Progenitor cell of endocrine pancreas (in vitro differentiated cells): ENCODE data around the gene DGKA. TPM values are rescaled to one million over a fixed set of nuclear protein-coding genes. Genes with fewer than 3 reads are reported as not detected.

Experiments used
- DNase-seq: peaks from one replicate; pipeline ENCODE4 v3.0.0; 2021; ENCODE audit warnings: low spot score; ENCODE audit not compliant: unreplicated experiment
- H3K27ac Mint-ChIP-seq: 2 replicates; pipeline ENCODE4 v1.8.0; 2021; ENCODE audit warnings: mild to moderate bottlenecking, moderate library complexity, mixed read lengths
- H3K27me3 Mint-ChIP-seq: 2 replicates; pipeline ENCODE4 v1.8.0; 2021; ENCODE audit warnings: mixed read lengths
- H3K36me3 Mint-ChIP-seq: 2 replicates; pipeline ENCODE4 v1.8.0; 2022; ENCODE audit warnings: mixed read lengths; ENCODE audit not compliant: insufficient read depth
- H3K4me1 Mint-ChIP-seq: 2 replicates; pipeline ENCODE4 v1.8.0; 2021; ENCODE audit warnings: low read depth, mixed read lengths
- H3K4me3 Mint-ChIP-seq: 2 replicates; pipeline ENCODE4 v1.8.0; 2021; ENCODE audit warnings: low read depth, mild to moderate bottlenecking, moderate library complexity, mixed read lengths
- H3K9me3 Mint-ChIP-seq: 2 replicates; pipeline ENCODE4 v1.8.0; 2021; ENCODE audit warnings: low read depth, mixed read lengths
- total RNA-seq: library from RNA; stranded (reverse); gene quantifications from 2 replicates; pipeline ENCODE4 v1.2.1, GENCODE V29; 2021
- TF ChIP-seq, protein P1 (sequence below): fragments of 200-600 bp; sonication (generic); IDR thresholded peaks from one replicate; pipeline ENCODE4 v1.5.0; 2021; ENCODE audit warnings: antibody characterized with exemption, mild to moderate bottlenecking; ENCODE audit not compliant: unreplicated experiment

DGKA gene
- total RNA-seq, 1 donor from 2014 or later: 10.2 TPM

DNA sequence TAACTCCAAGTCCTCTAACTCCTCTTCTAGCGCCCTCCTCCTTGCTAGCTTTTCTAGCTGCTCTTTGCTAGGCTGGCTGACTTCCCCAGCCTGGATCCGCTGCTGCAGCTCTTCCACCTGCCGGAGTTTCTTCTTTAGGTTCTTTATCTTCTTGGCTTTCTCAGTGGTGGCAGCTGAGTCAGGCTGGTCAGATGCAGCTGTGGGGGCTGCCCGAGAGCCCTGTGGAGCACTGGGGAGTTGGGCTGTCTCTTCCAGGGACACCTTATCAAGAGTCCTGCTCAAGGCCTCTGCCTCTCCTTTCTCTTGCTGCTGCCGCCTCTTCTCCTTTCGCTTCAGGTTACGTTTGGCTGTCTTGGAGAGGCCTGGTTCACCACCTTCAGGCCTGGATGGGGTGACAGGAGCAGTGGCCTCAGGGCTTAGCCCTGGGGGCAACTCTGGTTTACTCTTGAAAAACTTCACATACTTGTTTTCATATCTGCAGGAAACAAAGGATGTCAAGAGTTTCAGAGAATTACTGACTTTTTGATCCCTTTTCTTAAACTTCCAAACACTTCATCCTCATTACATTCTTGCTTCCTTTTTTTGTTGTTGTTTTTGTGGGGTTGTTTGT, 29.0 kb upstream of the DGKA start:
- TF ChIP-seq, protein P1, sequence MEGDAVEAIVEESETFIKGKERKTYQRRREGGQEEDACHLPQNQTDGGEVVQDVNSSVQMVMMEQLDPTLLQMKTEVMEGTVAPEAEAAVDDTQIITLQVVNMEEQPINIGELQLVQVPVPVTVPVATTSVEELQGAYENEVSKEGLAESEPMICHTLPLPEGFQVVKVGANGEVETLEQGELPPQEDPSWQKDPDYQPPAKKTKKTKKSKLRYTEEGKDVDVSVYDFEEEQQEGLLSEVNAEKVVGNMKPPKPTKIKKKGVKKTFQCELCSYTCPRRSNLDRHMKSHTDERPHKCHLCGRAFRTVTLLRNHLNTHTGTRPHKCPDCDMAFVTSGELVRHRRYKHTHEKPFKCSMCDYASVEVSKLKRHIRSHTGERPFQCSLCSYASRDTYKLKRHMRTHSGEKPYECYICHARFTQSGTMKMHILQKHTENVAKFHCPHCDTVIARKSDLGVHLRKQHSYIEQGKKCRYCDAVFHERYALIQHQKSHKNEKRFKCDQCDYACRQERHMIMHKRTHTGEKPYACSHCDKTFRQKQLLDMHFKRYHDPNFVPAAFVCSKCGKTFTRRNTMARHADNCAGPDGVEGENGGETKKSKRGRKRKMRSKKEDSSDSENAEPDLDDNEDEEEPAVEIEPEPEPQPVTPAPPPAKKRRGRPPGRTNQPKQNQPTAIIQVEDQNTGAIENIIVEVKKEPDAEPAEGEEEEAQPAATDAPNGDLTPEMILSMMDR: no peak
- Mint-ChIP-seq H3K36me3 (peaks cover 15% of the 10 kb centered on the region), H3K27ac (no peak overlapping the region), H3K9me3 (no peaks in the 10 kb centered on the region), H3K4me3 (no peak overlapping the region), H3K4me1 (no peaks in the 10 kb centered on the region), H3K27me3 (no peaks in the 10 kb centered on the region)
- no peak for DNase-seq

DNA sequence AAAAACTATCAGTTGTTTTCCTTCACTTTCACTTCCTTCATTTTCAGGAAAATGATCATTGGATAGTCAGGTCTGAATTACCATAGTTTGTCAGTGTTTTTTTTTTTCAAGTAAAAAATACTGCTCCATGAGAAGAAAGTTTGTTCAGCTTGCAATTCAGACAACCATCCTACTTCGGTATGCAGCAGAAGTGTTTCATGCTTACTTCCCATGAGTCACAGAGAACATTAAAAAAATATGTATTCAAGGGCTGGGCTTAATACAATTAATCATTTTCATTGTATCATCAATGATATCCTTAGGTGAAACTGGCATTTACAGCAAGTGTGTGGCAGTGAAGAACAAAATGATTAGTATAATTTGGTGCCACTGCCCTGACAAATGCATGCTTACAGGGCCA, 24.9 kb upstream of the DGKA start:
- H3K36me3 Mint-ChIP-seq: peaks cover 14% of the 10 kb centered on the region
- TF ChIP-seq, protein P1: no peak
- no peaks in the 10 kb centered on the region for H3K9me3 Mint-ChIP-seq
- H3K4me3 Mint-ChIP-seq: no peak overlapping the region
- no peak for DNase-seq
- peaks cover 11% of the 10 kb centered on the region for H3K4me1 Mint-ChIP-seq
- H3K27ac Mint-ChIP-seq: no peak overlapping the region
- no peaks in the 10 kb centered on the region for H3K27me3 Mint-ChIP-seq

DNA sequence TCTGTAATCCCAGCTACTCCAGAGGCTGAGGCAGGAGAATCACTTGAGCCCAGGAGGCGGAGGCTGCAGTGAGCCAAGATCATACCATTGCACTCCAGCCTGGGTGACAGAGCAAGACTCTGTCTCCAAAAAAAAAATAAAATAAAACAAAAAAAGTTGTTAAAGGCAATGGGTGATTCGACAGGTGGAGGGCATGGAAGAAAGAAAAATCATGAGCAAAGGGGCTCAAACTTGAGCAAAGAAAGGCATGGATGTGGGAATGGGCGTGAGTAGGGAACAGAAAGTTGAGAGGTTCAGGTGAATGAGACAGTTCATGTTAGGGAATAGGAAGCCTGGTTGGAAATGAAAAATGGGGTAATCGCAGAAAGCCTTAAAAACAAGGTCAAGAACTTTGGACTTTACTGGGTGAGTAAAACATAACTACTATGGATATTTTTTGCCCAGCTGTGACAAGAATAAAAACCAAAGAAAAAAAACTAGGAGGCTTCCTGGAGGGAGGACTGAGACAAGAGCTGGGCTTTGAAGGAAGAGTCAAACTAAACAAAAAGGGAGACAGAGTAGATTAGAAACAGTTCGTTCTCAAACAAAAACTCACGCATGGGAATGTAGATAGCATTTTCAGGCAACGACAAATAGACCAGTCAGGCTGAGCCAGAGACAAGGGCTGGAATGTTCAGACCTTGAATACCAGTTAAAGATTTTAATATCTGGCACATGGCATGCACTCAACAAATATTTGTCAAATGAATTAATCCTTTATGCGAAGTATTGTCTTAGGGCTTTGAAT, 22.0 kb upstream of the DGKA start:
- H3K4me3 Mint-ChIP-seq: no peak overlapping the region
- H3K36me3 Mint-ChIP-seq: peaks cover 7% of the 10 kb centered on the region
- peaks cover 13% of the 10 kb centered on the region for H3K4me1 Mint-ChIP-seq
- no peak for DNase-seq
- peak overlapping the region; percentile 82 for H3K27ac Mint-ChIP-seq
- H3K27me3 Mint-ChIP-seq: no peaks in the 10 kb centered on the region
- no peaks in the 10 kb centered on the region for H3K9me3 Mint-ChIP-seq
- TF ChIP-seq, protein P1: no peak

GRCh38 chr12:55909513-55909884, 21.5 kb upstream of the DGKA start:
- no peak for DNase-seq
- Mint-ChIP-seq H3K4me3 (no peak overlapping the region), H3K36me3 (peaks cover 9% of the 10 kb centered on the region), H3K4me1 (peaks cover 13% of the 10 kb centered on the region), H3K27me3 (no peaks in the 10 kb centered on the region), H3K27ac (peak overlapping the region; percentile 82), H3K9me3 (no peaks in the 10 kb centered on the region)
- TF ChIP-seq, protein P1: no peak

GRCh38 chr12:55912908-55913307, 18.1 kb upstream of the DGKA start:
- Mint-ChIP-seq H3K27me3 (no peaks in the 10 kb centered on the region), H3K9me3 (no peaks in the 10 kb centered on the region), H3K27ac (no peak overlapping the region), H3K4me3 (no peak overlapping the region), H3K4me1 (peaks cover 13% of the 10 kb centered on the region), H3K36me3 (peaks cover 11% of the 10 kb centered on the region)
- TF ChIP-seq, protein P1: no peak
- no peak for DNase-seq
